Uterus (tissue), 2 donors: ENCODE results near the gene ZBTB7C.

ENCODE experiments used
- POLR2A ChIP-seq, 2 donors: fragments of 450-650 bp; IDR thresholded peaks; one replicate each; pipeline ENCODE4 v1.6.1; 2016; ENCODE audit warnings: antibody characterized with exemption in 2 of 2, mild to moderate bottlenecking in 1 of 2, moderate library complexity in 1 of 2
- TF ChIP-seq, protein P1 (sequence below), 4 experiments: fragments of 200-600 bp in 2 of 4; fragments of 450-650 bp in 2 of 4; sonication (generic) in 2 of 4; IDR thresholded peaks; one replicate each; pipeline ENCODE4 v1.5.1; 2016 to 2019; ENCODE audit warnings: antibody characterized with exemption in 4 of 4, mild to moderate bottlenecking in 2 of 4, moderate library complexity in 1 of 4

DNA sequence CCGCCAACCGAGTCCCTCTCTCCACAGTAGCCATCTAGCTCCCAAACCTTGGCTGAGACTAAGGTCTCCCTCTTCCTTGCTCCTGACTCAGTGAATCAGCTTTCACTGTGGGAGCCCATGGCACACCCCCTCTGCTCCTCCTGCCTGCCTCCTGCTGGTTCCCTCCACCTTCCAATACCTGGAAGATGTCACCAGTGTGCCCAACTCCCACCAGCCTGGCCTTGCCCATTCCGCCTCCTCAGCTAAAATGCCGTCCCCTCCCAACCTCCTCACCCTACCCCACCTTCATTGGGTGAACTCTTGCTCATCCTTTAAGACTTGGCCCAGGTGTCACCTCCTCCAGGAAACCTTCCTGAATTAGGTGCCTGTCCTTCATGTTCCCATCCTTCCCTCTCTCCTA, 348.8 kb downstream of the ZBTB7C start:
- TF ChIP-seq, protein P1, sequence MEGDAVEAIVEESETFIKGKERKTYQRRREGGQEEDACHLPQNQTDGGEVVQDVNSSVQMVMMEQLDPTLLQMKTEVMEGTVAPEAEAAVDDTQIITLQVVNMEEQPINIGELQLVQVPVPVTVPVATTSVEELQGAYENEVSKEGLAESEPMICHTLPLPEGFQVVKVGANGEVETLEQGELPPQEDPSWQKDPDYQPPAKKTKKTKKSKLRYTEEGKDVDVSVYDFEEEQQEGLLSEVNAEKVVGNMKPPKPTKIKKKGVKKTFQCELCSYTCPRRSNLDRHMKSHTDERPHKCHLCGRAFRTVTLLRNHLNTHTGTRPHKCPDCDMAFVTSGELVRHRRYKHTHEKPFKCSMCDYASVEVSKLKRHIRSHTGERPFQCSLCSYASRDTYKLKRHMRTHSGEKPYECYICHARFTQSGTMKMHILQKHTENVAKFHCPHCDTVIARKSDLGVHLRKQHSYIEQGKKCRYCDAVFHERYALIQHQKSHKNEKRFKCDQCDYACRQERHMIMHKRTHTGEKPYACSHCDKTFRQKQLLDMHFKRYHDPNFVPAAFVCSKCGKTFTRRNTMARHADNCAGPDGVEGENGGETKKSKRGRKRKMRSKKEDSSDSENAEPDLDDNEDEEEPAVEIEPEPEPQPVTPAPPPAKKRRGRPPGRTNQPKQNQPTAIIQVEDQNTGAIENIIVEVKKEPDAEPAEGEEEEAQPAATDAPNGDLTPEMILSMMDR (IDR thresholded peaks at IDR 0.05), result no peak
- TF ChIP-seq POLR2A (IDR thresholded peaks at IDR 0.05), result no peak
